Testis (tissue), 2 donors: ENCODE results near the gene MRM1.

ENCODE experiments used
- POLR2A ChIP-seq: fragments of 450-650 bp; IDR thresholded peaks from one replicate; pipeline ENCODE4 v1.6.1; 2017; ENCODE audit warnings: antibody characterized with exemption, mild to moderate bottlenecking, moderate library complexity
- TF ChIP-seq, protein P1 (sequence below), 3 experiments: fragments of 450-650 bp in 2 of 3; fragments of 200-600 bp in 1 of 3; sonication (generic) in 1 of 3; IDR thresholded peaks; one replicate each; pipeline ENCODE4 v1.5.1; 2016 to 2019; ENCODE audit warnings: antibody characterized with exemption in 3 of 3, mild to moderate bottlenecking in 2 of 3, moderate library complexity in 1 of 3

DNA sequence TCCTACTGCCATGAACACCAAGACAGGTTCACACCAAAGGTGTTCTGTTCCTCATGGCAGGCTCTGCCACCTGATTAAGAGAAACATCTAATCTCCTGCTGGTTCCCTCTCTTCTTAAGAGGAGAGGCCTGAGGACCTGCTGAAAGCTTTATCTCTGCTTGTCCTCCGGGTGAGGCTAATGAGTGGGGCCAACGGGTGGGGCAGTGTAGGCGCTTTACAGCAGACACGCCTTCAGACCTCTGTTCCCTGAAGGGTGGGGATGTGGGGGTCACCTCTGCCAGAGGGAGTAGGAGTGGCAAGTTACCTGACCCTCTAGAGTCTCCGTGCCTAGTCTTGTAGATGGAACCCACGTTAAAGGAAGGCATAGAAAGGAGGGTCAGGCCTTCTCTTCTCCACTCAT lies 4.2 kb upstream of the MRM1 start:
- TF ChIP-seq, protein P1, sequence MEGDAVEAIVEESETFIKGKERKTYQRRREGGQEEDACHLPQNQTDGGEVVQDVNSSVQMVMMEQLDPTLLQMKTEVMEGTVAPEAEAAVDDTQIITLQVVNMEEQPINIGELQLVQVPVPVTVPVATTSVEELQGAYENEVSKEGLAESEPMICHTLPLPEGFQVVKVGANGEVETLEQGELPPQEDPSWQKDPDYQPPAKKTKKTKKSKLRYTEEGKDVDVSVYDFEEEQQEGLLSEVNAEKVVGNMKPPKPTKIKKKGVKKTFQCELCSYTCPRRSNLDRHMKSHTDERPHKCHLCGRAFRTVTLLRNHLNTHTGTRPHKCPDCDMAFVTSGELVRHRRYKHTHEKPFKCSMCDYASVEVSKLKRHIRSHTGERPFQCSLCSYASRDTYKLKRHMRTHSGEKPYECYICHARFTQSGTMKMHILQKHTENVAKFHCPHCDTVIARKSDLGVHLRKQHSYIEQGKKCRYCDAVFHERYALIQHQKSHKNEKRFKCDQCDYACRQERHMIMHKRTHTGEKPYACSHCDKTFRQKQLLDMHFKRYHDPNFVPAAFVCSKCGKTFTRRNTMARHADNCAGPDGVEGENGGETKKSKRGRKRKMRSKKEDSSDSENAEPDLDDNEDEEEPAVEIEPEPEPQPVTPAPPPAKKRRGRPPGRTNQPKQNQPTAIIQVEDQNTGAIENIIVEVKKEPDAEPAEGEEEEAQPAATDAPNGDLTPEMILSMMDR (IDR thresholded peaks at IDR 0.05): no peak
- no peak for TF ChIP-seq POLR2A
